IPS-20b (cell line): ENCODE measurements around the gene TTC17.

Experiments
- H3K27ac ChIP-seq: one replicate; pipeline ENCODE4 v1.5.1; 2013; ENCODE audit warnings: low read length
- H3K27me3 ChIP-seq: 2 replicates; pipeline ENCODE4 v1.6.1; 2013; ENCODE audit warnings: mild to moderate bottlenecking, low read length, inconsistent platforms; ENCODE audit not compliant: insufficient read depth
- H3K36me3 ChIP-seq: 2 replicates; pipeline ENCODE4 v1.6.1; 2013; ENCODE audit warnings: low read depth, mild to moderate bottlenecking, inconsistent platforms, low read length, moderate library complexity; ENCODE audit not compliant: insufficient read depth
- H3K4me1 ChIP-seq: 2 replicates; pipeline ENCODE4 v1.6.1; 2013; ENCODE audit warnings: mild to moderate bottlenecking, control low read depth, inconsistent platforms, low read length, moderate library complexity; ENCODE audit not compliant: insufficient read depth
- H3K4me3 ChIP-seq: 2 replicates; pipeline ENCODE4 v1.5.1; 2013; ENCODE audit warnings: mild to moderate bottlenecking, low read length, inconsistent platforms
- H3K9ac ChIP-seq: 2 replicates; pipeline ENCODE4 v1.6.1; 2013; ENCODE audit warnings: low read depth, mild to moderate bottlenecking, inconsistent platforms, low read length, moderate library complexity
- H3K9me3 ChIP-seq: 2 replicates; pipeline ENCODE4 v1.6.1; 2013; ENCODE audit warnings: mild to moderate bottlenecking, low read depth, low read length, inconsistent platforms; ENCODE audit not compliant: insufficient read depth

The TTC17 gene

DNA sequence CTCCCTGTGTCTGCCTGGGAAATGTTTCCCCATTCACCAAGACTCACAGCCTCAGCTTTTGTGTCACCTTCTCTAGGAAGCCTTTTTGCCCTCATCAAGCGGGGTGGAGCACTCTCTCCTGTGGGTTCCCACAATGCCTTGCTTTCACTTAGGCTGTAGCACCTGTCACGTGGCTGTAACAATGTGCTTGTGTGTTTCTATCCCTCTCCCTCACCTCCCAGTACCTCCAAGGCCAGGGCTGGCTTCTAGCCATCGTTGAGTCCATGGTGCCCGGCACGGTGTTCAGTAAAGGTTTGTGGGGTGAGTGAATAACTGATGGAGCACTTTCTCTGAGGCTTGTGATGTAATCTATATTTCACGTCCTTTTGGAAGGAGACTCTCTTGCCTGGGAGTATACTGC, 153.2 kb downstream of the TTC17 start:
- Histone ChIP-seq H3K27me3 (no peaks in the 10 kb centered on the region), H3K9me3 (no peaks in the 10 kb centered on the region), H3K9ac (no peak overlapping the region), H3K4me1 (no peaks in the 10 kb centered on the region), H3K27ac (no peak overlapping the region), H3K36me3 (no peaks in the 10 kb centered on the region), H3K4me3 (no peak overlapping the region)

DNA sequence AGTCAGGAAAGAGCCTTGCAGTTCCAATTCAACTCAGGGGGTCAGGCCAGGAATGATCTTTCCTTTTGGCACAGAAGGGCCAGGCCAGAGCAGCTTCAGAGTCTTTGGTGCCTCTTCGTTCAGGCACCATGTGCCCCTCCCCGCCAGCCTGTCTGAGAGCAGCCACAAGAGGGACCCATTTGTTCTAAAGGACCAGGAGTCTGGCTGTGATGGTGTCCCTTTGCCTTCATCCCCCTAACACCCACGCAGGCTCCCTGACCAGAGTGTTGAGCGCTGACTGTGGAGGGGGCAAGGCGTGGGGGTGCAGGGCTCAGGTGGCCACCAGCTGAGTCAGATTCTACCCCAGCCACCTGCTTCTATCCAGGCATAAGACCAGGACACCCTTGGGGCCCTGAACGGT, 156.4 kb downstream of the TTC17 start:
- H3K4me3 ChIP-seq: no peak overlapping the region
- H3K27ac ChIP-seq: no peak overlapping the region
- no peaks in the 10 kb centered on the region for H3K9me3 ChIP-seq
- H3K4me1 ChIP-seq: no peaks in the 10 kb centered on the region
- H3K36me3 ChIP-seq: no peaks in the 10 kb centered on the region
- no peaks in the 10 kb centered on the region for H3K27me3 ChIP-seq
- no peak overlapping the region for H3K9ac ChIP-seq

DNA sequence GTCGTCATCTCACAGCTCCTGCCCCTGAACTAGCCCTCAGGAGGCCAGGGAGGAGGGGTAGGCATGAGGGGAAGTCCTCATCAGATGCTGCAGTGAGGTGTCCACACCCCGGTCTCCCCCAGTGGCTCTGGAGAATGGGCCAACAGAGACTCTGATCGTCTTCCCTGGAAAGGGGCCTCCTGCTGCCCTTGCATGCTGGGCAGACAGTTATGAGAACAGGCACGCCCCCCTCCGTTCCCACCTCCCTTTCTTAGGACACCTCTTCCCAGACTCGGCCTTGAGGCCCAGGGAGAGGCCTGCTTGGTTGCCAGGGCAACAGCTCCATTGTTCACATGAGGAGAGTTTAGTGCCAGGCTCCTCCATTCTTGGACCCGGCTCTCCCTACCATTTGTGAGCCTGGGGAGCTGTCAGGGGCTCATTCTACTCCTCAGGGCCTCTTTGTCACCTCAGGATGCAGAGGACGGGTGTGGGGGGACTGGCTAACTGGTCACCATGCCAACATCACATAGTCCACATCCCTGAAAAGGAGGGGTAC, 157.7 kb downstream of the TTC17 start:
- Histone ChIP-seq H3K36me3 (no peaks in the 10 kb centered on the region), H3K27ac (no peak overlapping the region), H3K9ac (no peak overlapping the region), H3K27me3 (no peaks in the 10 kb centered on the region), H3K4me1 (no peaks in the 10 kb centered on the region), H3K4me3 (no peak overlapping the region), H3K9me3 (no peaks in the 10 kb centered on the region)

DNA sequence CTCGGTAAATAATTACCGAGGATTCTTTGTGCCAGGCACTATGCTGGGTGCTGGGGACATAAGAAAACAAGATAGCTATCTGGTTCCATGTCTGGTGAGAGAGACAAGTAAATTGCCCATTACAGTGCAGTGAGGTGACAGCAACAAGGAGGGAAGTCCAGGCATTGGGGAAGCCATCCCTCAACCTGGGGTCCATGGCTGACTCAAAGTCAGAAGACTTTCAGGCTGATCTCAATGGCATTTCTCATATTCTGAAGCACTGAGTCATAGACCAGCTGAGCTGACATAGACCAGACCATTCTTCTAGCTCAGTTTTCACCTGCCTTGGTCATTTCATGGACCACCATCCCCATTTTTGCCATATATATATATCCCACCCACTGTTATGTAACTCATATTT, 158.8 kb downstream of the TTC17 start:
- Histone ChIP-seq H3K9me3 (no peaks in the 10 kb centered on the region), H3K36me3 (no peaks in the 10 kb centered on the region), H3K4me3 (no peak overlapping the region), H3K4me1 (no peaks in the 10 kb centered on the region), H3K9ac (no peak overlapping the region), H3K27me3 (no peaks in the 10 kb centered on the region), H3K27ac (no peak overlapping the region)

GRCh38 chr11:43518408-43519160, 159.9 kb downstream of the TTC17 start:
- H3K9ac ChIP-seq: no peak overlapping the region
- no peaks in the 10 kb centered on the region for H3K9me3 ChIP-seq
- no peaks in the 10 kb centered on the region for H3K27me3 ChIP-seq
- H3K27ac ChIP-seq: no peak overlapping the region
- H3K4me1 ChIP-seq: no peaks in the 10 kb centered on the region
- no peaks in the 10 kb centered on the region for H3K36me3 ChIP-seq
- no peak overlapping the region for H3K4me3 ChIP-seq

GRCh38 chr11:43521471-43521870, 162.8 kb downstream of the TTC17 start:
- Histone ChIP-seq H3K27me3 (no peaks in the 10 kb centered on the region), H3K36me3 (no peaks in the 10 kb centered on the region), H3K9me3 (no peaks in the 10 kb centered on the region), H3K9ac (no peak overlapping the region), H3K4me3 (no peak overlapping the region), H3K27ac (no peak overlapping the region), H3K4me1 (no peaks in the 10 kb centered on the region)

GRCh38 chr11:43523632-43524031, 164.9 kb downstream of the TTC17 start:
- Histone ChIP-seq H3K9me3 (no peaks in the 10 kb centered on the region), H3K27ac (no peak overlapping the region), H3K4me3 (no peak overlapping the region), H3K9ac (no peak overlapping the region), H3K4me1 (no peaks in the 10 kb centered on the region), H3K36me3 (no peaks in the 10 kb centered on the region), H3K27me3 (no peaks in the 10 kb centered on the region)

- H3K27me3 ChIP-seq: peaks cover 11% of the 10 kb centered on the region
- H3K36me3 ChIP-seq: no peaks in the 10 kb centered on the region
These were observed 173.3 kb downstream of the TTC17 start for GRCh38 chr11:43532041-43532440.

DNA sequence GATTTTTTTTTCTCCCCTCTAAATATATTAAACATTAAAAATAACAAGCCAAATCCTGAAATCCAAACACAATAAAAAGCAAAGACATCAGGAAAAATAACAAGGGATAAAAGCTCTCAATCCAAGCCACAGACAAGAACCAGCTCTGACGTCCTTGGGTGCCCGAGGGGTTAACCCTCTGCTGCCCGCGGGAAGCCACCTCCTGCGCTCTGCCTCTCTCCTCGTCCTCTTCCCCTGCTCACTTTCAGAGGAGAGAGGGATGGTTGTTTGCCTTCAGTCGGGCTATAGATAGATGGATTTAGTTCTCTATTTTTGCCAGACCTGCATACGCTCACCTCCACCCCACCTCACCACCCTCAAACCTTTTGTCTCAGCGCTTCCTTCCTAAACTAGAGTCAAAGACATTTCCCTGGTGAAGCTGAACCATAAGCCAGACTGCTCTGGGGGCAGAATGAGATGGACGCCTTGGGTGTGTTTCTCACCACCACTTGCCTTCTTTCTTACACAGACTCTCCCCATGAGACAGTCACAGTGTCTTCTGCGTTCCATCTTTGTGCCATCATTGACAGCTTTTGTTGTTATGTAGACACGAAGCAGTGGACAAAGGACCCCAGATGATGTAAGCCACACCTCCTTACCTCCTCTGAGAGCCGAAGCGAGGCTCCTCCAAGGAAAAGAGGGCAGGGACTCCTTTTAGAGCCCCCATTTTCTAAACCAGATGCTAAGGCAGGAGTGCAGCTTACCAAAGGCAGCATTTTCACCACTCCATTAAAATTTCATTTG, 179.3 kb downstream of the TTC17 start:
- peaks cover 4% of the 10 kb centered on the region; the same call in 1 of the 2 replicates for H3K4me1 ChIP-seq
- H3K27me3 ChIP-seq: peaks cover 31% of the 10 kb centered on the region

More at GRCh38 chr11:43532041-43532440, 173.3 kb downstream of the TTC17 start:
- no peak overlapping the region for H3K4me3 ChIP-seq
- H3K4me1 ChIP-seq: no peaks in the 10 kb centered on the region
- H3K9me3 ChIP-seq: no peaks in the 10 kb centered on the region
- no peak overlapping the region for H3K9ac ChIP-seq
- H3K27ac ChIP-seq: no peak overlapping the region

DNA sequence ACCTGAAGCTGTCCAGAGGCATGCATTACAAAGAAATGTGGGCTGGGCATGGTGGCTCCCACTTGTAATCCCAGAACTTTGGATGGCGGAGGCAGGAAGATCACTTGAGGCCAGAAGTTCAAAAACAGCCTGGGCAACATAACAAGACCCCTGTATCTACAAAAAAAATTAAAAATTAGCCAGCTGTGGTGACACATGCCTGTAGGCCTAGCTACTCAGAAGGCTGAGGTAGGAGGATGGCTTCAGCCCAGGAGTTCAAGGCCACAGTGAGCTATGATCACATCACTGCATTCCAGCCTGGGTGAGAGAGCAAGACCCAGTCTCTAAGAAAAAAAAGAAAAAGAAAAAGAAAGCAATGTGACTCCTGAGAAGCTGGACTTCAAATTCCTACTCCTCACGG, 183.3 kb downstream of the TTC17 start:
- Histone ChIP-seq H3K4me3 (no peak overlapping the region), H3K27ac (no peak overlapping the region), H3K36me3 (no peaks in the 10 kb centered on the region), H3K9me3 (peaks cover 7% of the 10 kb centered on the region), H3K27me3 (peaks cover 51% of the 10 kb centered on the region), H3K4me1 (peaks cover 4% of the 10 kb centered on the region; the same call in 1 of the 2 replicates), H3K9ac (no peak overlapping the region)

More for the DNA sequence above, 179.3 kb downstream of the TTC17 start:
- no peak overlapping the region for H3K9ac ChIP-seq
- peak overlapping the region; percentile 48; the same call in 1 of the 2 replicates for H3K4me3 ChIP-seq
- H3K9me3 ChIP-seq: peaks cover 7% of the 10 kb centered on the region
- no peaks in the 10 kb centered on the region for H3K36me3 ChIP-seq
- no peak overlapping the region for H3K27ac ChIP-seq

DNA sequence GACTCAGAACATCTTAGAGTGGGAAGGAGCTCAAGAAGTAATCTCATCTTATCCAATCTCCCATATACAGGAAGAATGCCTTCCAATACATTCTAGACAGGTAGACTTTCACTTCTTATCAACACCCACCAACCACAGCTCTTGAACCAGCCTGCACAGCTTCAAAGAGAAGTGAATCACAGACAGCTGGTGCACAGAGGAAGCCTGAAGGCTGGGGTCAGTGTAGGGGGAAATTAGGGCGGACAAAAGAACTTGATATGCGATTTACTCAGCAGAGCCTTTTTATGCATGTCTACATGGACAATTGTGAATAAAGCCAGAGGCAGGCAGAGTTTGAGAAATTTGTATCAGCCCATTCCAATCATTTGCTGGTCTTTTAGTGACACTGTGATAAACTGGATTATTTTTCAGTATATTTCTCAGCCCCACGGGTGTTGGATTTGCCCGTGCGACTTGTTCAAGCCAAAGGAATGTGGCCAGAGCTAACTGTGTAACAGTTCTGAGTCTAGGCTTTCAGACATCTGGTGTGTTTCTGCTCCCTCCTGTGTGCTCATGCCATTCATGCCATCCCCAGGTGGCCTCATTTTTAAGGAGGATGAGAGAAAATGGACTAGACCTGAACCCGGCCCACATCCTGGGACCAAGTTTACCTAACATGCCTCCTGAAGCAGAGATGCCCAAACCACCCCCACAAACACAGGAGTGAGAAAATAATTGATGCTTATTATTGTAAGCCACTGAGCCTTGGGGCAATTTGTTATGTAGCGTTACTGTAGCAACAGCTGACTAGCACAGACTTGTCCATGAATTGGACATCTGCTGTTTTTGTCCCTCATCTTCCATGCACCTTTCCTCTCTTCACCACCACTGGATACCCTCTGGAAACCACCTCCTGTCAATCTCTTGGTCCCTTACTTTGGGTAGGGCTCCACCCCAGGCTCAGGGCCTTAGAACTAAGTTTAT, 184.3 kb downstream of the TTC17 start:
- H3K9me3 ChIP-seq: peaks cover 7% of the 10 kb centered on the region
- H3K27ac ChIP-seq: no peak overlapping the region
- no peak overlapping the region for H3K4me3 ChIP-seq
- no peaks in the 10 kb centered on the region for H3K36me3 ChIP-seq
- peaks cover 3% of the 10 kb centered on the region; the same call in 1 of the 2 replicates for H3K4me1 ChIP-seq
- no peak overlapping the region for H3K9ac ChIP-seq
- H3K27me3 ChIP-seq: peaks cover 50% of the 10 kb centered on the region
